ENCODE data around the gene NIF3L1.

DNA sequence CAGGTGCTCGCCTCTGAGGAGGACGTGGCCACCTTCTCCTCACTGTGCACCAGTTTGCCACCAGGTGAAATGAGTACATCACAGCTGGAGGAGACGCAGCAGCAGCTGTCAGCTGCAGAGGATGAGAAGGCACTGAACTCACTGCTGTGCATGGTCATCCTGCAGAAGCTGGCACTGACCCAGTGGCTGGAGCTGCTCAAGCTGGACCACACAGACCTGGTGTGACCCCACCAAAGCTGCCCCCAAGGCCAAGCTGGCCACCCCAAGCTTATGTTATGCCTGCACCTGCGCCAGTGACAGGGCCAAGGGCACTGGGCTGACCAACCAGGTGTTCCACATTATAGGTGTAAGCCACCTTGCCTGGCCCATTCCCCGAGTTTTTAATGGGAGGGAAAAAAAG lies 44.0 kb upstream of the NIF3L1 start:
- TF ChIP-seq, protein P1, sequence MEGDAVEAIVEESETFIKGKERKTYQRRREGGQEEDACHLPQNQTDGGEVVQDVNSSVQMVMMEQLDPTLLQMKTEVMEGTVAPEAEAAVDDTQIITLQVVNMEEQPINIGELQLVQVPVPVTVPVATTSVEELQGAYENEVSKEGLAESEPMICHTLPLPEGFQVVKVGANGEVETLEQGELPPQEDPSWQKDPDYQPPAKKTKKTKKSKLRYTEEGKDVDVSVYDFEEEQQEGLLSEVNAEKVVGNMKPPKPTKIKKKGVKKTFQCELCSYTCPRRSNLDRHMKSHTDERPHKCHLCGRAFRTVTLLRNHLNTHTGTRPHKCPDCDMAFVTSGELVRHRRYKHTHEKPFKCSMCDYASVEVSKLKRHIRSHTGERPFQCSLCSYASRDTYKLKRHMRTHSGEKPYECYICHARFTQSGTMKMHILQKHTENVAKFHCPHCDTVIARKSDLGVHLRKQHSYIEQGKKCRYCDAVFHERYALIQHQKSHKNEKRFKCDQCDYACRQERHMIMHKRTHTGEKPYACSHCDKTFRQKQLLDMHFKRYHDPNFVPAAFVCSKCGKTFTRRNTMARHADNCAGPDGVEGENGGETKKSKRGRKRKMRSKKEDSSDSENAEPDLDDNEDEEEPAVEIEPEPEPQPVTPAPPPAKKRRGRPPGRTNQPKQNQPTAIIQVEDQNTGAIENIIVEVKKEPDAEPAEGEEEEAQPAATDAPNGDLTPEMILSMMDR (IDR thresholded peaks at IDR 0.05), result no peak
- no peak for TF ChIP-seq POLR2A (IDR thresholded peaks at IDR 0.05)
